GM12801 (cell line): Measurements from ENCODE around the gene NR4A1.

Experiments
- TF ChIP-seq, protein P1 (sequence below): IDR thresholded peaks from one replicate; pipeline ENCODE4 v1.5.1; 2011; ENCODE audit warnings: control low read depth; ENCODE audit not compliant: insufficient read length; ENCODE audit errors: extremely low read depth

NR4A1 gene

DNA sequence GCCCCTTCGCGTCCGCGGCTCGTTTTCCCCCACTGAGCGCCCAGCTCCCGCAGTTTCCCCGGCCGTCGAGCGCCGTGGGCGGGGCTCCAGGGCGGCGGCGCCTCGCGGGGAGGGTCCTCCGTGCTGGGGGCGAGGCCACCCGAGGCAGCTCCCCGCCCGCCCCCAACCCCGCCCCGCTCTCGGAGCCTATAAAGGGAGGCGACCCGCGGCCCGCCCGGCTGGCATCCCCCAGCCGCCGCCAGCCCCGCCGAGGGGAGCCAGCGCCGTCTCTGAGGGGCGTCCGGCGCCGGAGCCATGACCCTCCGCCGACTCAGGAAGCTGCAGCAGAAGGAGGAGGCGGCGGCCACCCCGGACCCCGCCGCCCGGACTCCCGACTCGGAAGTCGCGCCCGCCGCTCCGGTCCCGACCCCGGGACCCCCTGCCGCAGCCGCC is 44.5 kb upstream of the NR4A1 start, which contains the start of gene TAMALIN:
Gene TAMALIN (plus strand): TSS at position 221 of the 432 bp plus-strand sequence. CDS start 74 bp downstream, at position 295.
- TF ChIP-seq, protein P1, sequence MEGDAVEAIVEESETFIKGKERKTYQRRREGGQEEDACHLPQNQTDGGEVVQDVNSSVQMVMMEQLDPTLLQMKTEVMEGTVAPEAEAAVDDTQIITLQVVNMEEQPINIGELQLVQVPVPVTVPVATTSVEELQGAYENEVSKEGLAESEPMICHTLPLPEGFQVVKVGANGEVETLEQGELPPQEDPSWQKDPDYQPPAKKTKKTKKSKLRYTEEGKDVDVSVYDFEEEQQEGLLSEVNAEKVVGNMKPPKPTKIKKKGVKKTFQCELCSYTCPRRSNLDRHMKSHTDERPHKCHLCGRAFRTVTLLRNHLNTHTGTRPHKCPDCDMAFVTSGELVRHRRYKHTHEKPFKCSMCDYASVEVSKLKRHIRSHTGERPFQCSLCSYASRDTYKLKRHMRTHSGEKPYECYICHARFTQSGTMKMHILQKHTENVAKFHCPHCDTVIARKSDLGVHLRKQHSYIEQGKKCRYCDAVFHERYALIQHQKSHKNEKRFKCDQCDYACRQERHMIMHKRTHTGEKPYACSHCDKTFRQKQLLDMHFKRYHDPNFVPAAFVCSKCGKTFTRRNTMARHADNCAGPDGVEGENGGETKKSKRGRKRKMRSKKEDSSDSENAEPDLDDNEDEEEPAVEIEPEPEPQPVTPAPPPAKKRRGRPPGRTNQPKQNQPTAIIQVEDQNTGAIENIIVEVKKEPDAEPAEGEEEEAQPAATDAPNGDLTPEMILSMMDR: no peak

DNA sequence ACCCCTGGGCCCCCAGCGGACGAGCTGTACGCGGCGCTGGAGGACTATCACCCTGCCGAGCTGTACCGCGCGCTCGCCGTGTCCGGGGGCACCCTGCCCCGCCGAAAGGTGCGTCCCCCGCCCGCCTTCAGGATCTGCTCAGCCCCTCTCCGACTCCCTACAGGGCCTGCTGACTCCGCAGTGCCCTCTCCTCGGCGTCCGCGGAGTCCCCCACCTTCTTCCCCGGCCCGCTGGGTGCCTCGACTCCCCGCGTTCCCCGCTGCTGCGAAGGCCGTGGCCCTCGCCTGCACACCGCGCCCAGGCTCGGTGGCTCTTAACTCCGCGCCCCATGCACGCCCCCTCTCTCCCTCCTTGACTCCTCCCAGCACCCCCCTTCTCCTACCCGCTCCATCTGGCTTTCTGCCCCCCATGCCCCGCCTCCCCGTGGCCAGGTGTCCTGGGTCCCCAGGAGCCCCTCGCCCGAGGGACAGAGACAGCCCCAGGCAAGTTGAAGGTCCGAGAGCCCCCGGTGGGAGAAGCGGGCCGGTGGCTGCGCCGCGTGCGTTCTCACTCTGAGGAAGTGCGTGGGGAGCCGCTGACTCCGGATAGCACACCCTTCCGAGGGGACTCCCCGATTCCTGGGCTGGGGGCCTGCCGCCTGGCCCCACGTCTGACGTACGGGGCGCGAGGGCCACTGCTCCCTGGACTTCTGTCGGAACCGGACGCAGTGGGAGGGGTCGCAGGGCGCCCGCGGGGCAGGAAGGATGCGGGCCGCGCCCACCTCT is 43.9 kb upstream of the NR4A1 start:
- TF ChIP-seq, protein P1: no peak

DNA sequence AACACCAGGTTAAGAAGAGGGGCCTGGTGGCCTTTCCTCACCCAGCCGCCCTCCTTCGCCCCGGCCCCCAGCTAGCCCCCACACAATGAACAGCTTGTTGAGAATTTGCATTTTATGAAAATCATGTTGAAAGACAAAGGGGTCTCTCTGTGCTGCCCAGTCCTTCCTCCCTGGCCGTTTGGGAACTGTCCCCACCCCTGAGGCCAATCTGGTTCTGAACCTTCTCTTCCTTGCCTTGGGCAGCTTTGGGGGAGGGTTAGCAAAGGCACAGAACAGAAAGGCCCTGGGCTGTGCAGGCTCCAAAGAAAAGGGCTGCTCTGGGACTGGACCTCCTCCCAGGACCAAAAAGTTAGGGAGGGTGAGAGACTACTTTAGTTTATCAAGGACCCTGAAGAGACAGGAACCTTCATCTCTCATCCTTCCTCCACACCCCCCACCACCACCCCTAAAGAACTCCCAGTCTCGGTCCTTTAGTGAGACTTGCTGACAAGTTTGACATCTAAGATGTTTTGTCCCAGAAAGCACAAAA is 43.2 kb upstream of the NR4A1 start:
- TF ChIP-seq, protein P1: no peak

DNA sequence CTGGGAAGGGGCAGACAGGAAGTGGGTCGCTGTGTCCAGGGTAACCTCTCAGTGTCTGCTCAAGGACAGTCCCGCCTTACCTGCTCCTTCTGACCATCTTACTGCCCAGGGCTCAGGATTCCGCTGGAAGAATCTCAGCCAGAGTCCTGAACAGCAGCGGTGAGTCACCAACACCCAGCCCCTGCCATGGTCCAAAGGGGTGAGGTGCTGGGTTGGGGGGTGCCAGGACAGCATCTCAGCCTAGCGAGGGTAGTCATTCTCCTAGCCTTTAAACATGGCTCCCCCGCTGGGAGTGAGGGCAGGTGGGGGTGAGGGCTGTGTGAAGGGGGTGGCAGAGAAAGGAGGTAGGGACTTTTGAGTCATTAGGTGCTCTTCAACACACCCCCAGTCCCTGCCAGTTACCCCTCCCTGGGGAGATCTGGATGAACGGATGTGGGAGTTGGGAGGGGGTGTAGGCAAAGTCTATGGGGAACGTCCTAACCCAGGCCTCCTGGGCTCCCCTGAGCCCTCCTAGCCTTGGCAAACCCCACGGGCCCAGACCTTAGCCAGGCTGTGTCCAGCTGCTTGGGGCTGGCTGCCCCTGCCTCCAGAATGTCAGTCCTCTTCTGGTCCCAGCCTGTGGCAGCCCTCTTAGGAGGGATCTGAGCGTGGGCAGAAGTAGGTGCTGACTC is 42.0 kb upstream of the NR4A1 start:
- TF ChIP-seq, protein P1: no peak

DNA sequence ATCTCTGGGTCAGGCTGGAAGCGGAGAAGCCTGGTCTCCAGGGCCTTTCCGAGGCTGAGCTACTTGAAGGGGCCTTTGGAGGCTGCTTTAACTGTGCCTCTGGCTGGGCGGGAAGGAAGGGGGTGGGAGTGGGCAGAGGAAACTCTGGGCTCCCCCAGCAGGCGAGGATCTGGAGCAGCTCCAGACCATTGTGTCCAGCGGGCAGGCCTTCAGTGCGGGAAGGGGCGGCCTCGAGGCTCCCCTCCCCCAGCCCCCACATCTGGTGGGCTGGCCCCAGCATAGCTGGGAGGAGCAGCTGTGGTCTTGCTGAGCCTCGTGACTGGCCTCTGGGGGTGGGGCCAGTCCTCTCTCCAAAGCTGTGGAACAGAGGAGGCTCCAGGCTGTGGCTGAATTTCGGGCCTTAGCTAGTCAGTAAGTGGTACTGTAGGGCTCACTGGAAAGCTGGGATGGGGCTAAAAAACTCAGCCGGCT is 41.1 kb upstream of the NR4A1 start:
- TF ChIP-seq, protein P1: no peak

DNA sequence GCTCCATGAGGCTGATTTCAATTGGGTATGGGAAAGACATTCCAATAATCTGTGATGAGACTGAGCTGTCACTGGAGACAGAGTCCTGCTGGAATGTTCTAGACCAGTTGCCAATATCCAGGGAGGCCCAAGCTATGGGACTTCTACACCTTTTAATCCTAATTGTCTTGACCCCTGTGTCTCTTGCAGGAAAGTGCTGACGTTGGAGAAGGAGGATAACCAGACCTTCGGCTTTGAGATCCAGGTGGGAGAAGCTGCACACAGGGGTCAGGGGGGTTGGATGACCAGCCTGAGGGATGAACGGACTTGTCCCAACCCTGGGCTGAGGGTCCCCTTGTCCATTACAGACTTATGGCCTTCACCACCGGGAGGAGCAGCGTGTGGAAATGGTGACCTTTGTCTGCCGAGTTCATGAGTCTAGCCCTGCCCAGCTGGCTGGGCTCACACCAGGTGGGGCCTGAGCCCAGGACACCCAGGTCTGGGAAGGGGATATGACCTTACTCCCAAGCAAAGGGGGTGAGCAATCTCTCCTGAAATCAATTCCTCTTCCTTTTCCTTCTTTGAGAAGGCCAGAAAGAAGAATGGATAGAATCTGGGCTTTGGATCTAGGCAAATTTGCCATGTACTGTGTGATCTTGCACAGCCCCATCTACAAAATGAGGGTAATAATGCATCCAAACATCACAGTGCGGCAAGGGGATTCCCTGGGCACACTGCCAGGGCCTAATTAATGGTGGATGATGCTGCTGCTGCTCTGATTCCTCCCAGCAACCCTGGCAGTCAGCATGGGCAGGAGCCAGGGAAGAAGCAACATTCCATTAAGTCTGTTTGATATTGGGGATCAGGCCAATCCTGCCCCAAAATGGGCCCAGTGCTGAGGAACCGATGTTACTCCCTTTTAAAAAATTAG is 40.3 kb upstream of the NR4A1 start:
- TF ChIP-seq, protein P1: no peak

DNA sequence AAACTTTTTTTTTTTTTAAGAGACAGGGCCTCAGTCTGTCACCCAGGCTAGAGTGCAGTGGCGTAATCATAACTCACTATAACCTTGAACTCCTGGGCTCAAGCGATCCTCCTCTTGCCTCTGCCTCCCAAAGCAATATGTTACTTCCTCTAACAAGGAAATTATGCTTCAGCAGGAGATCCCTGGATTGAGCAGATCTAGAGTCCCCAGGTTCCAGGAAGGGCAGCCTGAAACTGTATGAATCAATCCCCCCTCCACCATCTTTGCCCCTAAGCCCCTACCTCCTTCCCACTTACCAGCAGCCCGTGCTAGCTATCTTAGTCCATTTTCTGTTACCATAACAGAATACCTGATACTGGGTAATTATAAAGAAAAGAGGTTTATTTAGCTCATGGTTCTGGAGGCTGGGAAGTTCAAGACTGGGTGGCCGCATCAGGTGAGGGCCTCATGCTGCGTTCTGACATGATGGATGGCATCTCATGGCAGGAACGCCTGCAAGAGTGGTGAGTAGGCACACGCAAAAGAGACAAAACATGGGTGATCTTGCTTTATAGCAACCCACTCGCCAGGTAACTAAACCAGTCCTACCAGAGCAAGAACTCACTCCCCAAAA is 39.5 kb upstream of the NR4A1 start:
- TF ChIP-seq, protein P1: no peak
